ENCODE results near the gene ALS2CL.
"Not testable (repeated sequence)": the region's sequence is repeated elsewhere in the genome, so short reads cannot be mapped to it uniquely, and the experiment has no call there.

The ALS2CL gene, protein sequence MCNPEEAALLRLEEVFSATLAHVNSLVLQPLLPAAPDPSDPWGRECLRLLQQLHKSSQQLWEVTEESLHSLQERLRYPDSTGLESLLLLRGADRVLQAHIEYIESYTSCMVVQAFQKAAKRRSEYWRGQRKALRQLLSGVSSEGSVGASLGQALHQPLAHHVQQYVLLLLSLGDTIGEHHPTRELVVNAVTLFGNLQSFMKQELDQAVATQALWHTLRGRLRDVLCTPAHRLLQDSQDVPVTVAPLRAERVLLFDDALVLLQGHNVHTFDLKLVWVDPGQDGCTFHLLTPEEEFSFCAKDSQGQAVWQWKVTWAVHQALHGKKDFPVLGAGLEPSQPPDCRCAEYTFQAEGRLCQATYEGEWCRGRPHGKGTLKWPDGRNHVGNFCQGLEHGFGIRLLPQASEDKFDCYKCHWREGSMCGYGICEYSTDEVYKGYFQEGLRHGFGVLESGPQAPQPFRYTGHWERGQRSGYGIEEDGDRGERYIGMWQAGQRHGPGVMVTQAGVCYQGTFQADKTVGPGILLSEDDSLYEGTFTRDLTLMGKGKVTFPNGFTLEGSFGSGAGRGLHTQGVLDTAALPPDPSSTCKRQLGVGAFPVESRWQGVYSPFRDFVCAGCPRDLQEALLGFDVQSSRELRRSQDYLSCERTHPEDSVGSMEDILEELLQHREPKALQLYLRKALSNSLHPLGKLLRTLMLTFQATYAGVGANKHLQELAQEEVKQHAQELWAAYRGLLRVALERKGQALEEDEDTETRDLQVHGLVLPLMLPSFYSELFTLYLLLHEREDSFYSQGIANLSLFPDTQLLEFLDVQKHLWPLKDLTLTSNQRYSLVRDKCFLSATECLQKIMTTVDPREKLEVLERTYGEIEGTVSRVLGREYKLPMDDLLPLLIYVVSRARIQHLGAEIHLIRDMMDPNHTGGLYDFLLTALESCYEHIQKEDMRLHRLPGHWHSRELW

DNA sequence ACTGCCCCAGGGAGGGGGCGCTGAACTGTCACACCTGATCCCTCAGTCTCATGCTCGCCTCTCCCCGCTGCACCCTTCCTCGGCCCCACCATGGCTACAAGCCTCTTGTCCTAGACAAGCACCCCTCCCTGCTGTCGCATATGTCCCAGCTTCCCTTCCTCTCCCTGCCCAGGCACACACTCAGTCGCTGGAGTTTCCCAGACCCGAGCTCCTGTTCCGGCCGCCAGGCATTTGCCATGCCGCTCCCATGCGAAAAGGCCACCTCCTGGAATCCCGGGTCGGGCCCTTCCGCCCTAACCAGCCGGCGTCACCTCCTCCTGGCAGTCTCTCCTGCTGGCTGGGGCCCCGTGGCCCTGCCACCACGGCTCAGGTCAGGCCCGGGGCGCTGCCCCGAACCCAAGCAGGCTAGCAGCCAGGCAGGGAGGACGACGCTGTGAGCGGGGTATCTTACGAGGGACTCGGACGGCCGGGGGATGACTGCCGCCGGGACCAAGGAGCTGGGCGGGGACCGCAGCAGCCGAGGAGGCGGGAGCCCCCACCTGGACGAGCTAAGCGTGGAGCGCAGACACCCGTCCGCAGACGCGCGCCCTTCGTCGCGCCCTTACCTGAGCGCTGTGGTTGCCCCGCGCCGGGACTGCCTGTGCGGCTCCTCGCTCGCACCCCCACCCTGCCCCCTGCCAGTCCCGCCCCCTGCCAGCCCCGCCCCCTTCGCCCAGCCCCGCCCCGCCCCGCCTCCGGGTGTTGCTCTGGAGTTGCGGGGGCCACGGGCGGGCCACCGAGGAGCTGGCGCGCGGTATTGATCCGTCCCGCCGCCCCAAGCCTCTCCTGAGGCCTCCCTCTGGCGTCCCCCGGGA lies at the start of gene ALS2CL:
Gene ALS2CL (minus strand): TSS at position 642 of the 854 bp plus-strand sequence. CDS start 4,239 bp downstream, outside the sequence.
- H3K4me3 Mint-ChIP-seq: peak within 1 kb of the TSS; percentile 79
- peaks cover 36% of the 10 kb centered on the region for H3K27me3 Mint-ChIP-seq
- peak; percentile 77 for ATAC-seq
- no peaks in the 10 kb centered on the region for H3K36me3 Mint-ChIP-seq
- H3K9me3 Mint-ChIP-seq: no peaks in the 10 kb centered on the region
- H3K4me1 Mint-ChIP-seq: peaks cover 40% of the 10 kb centered on the region
- H3K27ac Mint-ChIP-seq: peak within 1 kb of the TSS; percentile 64

DNA sequence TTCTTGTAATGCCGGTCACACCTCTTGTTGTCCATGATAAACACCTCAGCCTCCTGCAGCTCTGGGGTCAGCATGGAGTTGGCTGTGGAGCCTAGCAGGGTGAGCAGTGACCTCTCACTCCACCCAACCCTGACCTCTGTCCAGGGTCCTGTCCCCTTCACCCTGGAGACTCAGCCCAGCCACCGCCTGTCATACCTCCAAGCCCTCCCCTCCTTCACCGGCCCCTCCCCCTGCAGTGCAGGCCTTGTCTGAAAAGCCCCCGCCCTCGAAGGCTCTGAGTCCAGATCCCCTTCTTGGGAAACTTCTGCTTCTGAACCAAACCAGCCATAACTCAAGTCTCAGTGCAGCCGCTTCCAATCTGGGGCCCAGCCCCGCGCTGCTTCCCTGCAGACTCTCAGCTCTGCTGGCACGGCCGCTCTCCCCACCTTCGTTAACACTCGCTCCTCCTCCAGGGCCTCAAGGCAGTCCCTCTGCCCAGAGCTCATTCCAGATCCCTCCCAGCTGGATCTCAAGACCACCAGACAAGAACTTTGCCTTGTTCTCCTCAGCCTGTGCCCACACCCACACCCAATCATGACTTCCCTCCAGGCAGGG lies 49.6 kb upstream of the ALS2CL start:
- H3K4me3 Mint-ChIP-seq: no peak overlapping the region
- H3K27me3 Mint-ChIP-seq: peaks cover under 1% of the 10 kb centered on the region
- no peak for ATAC-seq
- H3K4me1 Mint-ChIP-seq: no peaks in the 10 kb centered on the region
- no peak overlapping the region for H3K27ac Mint-ChIP-seq
- peaks cover 3% of the 10 kb centered on the region for H3K9me3 Mint-ChIP-seq
- no peaks in the 10 kb centered on the region for H3K36me3 Mint-ChIP-seq

DNA sequence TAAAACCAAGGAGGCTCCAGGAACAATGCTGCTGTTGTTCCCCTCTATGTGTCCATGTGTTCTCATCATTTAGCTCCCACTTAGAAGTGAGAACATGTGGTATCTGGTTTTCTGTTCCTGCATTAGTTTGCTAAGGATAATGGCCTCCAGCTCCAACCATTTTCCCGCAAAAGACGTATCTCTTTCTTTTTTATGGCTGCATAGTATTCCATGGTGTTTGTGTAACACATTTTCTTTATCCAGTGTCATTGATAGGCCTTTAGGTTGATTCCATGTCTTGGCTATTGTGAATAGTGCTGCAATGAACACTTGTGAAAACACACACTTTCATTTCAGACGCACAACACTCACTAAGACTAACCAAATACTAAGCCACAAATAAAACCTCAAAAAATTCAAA lies 46.1 kb upstream of the ALS2CL start:
- not testable (repeated sequence) for ATAC-seq, H3K4me1 Mint-ChIP-seq, H3K4me3 Mint-ChIP-seq, H3K9me3 Mint-ChIP-seq, H3K36me3 Mint-ChIP-seq, H3K27ac Mint-ChIP-seq
- peaks cover 32% of the 10 kb centered on the region for H3K27me3 Mint-ChIP-seq

DNA sequence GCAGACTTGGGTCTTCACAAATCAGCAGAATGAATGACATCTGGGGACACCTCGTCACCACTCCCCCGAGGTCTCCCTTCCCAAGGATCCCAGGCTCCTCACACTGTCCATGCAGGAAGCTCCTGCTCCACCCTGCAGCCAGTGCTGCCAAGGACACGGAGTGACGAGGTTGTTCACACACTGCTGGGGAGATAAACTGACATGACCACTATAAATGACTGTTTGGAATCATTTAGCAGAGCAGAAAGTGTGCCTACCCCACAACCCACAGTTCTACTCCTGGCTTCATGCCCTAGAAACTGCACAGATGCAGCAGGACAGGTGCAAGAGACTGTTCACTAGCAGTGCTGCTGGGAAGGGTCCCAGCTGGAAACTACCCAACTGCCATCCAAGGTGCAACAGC lies 43.9 kb upstream of the ALS2CL start:
- H3K27me3 Mint-ChIP-seq: peaks cover 49% of the 10 kb centered on the region
- ATAC-seq: no peak
- H3K4me3 Mint-ChIP-seq: no peak overlapping the region

DNA sequence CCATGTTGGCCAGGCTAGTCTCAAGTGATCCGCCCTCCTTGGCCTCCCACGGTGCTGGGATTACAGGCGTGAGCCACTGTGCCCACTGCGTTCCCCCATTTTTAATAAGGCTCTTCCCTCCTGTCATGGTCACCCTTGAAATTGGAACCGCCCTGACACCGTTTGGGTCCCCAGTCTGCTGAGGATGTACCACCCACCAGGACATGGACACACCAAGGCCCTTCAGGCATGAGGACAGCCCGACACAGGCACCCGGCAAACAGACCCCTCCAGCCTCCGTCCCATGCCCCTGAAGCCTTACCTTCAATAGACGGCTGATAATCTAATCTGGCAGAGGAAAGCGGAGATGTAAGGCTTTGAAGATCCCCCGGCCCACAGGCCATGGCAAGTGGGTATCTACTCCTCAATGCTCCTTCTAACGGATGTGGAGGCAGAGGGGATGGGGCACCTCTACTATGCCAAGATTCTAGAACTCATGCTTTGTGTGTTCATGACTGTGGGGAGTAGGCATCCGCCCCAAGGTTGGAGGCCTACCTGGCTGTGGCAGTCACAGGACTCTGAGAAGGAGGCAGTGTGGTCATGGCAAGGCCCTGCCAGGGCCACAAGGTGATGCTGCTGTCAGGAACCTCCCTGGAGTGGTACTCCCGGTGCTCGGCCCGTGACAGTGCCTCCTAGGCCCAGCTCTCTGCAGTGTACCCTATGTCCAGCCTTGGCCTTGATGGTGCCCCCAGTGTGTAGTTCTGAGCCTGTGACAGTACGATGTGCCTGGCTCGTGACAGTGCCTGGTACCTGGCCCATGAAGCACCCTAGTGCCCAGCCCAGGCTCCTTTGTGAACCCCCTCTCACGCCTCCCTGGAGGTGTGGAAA lies 42.8 kb upstream of the ALS2CL start:
- Mint-ChIP-seq H3K4me3 (no peak overlapping the region), H3K27ac (no peak overlapping the region), H3K36me3 (no peaks in the 10 kb centered on the region), H3K9me3 (peaks cover 3% of the 10 kb centered on the region), H3K4me1 (no peaks in the 10 kb centered on the region), H3K27me3 (peaks cover 49% of the 10 kb centered on the region)
- ATAC-seq: no peak

More for the DNA sequence above, 43.9 kb upstream of the ALS2CL start:
- H3K9me3 Mint-ChIP-seq: peaks cover 3% of the 10 kb centered on the region
- H3K36me3 Mint-ChIP-seq: no peaks in the 10 kb centered on the region
- H3K4me1 Mint-ChIP-seq: no peaks in the 10 kb centered on the region
- no peak overlapping the region for H3K27ac Mint-ChIP-seq

DNA sequence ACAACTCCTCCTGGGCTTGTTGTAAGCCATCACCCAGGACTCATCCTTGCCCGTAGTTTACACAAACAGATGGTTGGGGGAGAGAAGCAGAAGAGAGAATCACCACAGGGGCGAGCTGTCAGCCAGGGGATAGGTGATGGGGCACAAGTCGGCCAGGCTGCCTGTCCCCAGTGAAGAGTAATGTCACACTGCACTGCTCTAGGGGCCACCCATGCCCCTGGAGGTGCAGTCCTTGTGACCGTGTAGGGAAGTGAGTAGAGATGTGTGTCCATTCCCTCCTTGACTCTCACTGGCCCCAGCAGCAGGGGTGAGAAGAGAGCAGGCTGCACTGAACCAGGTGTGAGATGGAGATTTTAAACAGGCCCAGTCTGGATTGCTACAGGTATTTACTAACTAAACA lies 41.3 kb upstream of the ALS2CL start:
- Mint-ChIP-seq H3K4me3 (no peak overlapping the region), H3K9me3 (peaks cover 3% of the 10 kb centered on the region), H3K36me3 (no peaks in the 10 kb centered on the region), H3K27ac (no peak overlapping the region), H3K4me1 (no peaks in the 10 kb centered on the region), H3K27me3 (peaks cover 49% of the 10 kb centered on the region)
- ATAC-seq: no peak

DNA sequence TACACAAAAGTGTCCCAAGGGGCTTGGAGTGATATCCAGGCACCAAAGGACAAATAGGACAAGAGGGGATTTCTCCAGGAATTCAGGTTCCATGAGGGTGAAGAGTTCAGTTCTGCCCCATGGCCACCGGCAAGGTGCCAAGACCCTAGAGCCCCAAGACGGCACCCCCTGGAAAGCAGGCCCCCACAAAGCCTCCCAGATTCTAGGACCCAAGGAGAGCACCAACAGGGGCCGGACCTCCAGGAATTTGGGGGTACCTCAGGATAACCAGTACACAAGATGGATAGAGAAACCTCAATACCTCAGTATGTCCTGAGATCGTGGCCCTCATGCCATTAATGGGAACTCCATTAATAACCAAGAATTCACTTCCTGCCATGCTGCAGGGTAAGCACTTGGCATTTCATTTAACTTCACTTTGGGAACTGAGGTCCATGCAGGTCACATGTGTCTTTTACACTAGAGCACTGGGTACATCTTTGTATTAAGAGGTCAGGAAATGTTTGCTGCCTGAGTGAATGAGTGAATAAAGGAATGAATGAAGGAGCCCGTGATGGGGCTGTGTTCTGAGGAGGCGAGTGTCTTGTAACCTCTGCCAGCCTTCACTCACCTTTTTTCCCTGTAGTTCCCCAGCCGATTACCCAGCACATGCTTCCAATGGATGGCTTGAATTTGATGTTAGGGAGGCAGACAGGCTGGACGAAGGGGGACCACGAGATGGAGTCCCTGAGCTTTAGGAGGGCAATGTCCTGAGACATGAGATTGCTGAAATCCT lies 39.7 kb upstream of the ALS2CL start:
- Mint-ChIP-seq H3K27ac (no peak overlapping the region), H3K27me3 (peaks cover 58% of the 10 kb centered on the region), H3K4me1 (no peaks in the 10 kb centered on the region), H3K9me3 (no peaks in the 10 kb centered on the region), H3K36me3 (no peaks in the 10 kb centered on the region), H3K4me3 (no peak overlapping the region)
- ATAC-seq: no peak

DNA sequence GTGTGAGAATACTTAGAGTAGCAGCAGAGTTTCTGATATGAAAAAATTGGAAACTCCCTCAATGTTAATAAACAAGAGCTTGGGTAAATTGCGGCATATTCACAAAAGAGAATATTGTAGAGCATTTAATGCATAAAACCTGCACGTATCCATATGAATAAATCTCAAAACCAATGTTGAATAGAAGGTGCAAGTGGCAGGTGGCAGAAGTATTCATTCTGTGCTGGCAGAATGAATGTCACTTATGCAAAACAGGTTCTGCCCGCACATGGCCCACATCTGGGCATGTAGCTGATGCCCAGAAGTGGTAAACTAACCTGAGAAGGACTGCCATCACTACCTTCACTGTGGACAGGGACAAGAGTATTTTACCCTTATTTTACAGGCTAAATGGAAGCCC lies 38.3 kb upstream of the ALS2CL start:
- Mint-ChIP-seq H3K27ac (no peak overlapping the region), H3K4me1 (no peaks in the 10 kb centered on the region), H3K9me3 (no peaks in the 10 kb centered on the region), H3K36me3 (no peaks in the 10 kb centered on the region), H3K4me3 (no peak overlapping the region), H3K27me3 (peaks cover 51% of the 10 kb centered on the region)
- ATAC-seq: no peak

DNA sequence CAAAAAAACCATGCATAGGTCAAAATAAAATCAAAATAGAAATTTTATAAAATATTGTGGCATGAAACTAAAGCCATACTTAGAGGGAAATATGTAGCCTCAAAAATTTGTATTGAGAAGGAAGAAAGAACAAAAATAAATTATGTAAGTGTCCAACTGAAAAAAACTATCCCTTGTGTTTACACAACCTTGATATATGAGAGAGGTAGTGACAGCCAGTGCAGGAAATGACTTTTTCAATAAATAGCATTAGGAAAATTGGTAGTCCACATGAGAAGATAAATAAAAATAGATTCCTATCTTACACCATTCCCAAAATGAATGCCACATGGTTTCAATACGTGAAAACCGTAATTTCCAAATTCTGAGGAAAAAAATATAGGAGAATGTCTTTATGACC lies 37.3 kb upstream of the ALS2CL start:
- H3K9me3 Mint-ChIP-seq: no peaks in the 10 kb centered on the region
- H3K27ac Mint-ChIP-seq: no peak overlapping the region
- no peaks in the 10 kb centered on the region for H3K36me3 Mint-ChIP-seq
- H3K4me1 Mint-ChIP-seq: no peaks in the 10 kb centered on the region
- H3K4me3 Mint-ChIP-seq: no peak overlapping the region
- H3K27me3 Mint-ChIP-seq: peaks cover 51% of the 10 kb centered on the region
- ATAC-seq: no peak

DNA sequence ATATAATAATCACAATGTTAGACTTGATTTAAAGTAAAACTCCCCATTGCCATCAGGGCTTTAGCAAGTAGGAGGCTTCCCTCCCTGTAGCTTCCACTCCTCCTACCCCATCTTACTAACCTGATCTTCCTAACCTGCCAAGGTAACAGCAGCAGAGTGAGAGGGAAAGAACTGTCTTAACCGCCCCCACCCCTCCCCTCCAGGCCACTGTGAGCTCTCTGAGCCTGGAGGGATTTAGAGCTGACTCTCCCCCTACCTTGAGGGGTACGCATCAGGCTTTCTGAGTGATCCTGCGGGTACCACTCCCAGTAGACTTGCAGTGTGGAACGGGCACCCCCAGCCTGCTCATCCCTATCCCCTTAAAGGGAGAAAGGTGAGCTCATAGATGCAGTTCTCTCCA lies 35.6 kb upstream of the ALS2CL start:
- no peak overlapping the region for H3K27ac Mint-ChIP-seq
- no peak for ATAC-seq
- no peaks in the 10 kb centered on the region for H3K9me3 Mint-ChIP-seq
- no peaks in the 10 kb centered on the region for H3K4me1 Mint-ChIP-seq
- H3K27me3 Mint-ChIP-seq: peaks cover 55% of the 10 kb centered on the region
- no peaks in the 10 kb centered on the region for H3K36me3 Mint-ChIP-seq
- no peak overlapping the region for H3K4me3 Mint-ChIP-seq

DNA sequence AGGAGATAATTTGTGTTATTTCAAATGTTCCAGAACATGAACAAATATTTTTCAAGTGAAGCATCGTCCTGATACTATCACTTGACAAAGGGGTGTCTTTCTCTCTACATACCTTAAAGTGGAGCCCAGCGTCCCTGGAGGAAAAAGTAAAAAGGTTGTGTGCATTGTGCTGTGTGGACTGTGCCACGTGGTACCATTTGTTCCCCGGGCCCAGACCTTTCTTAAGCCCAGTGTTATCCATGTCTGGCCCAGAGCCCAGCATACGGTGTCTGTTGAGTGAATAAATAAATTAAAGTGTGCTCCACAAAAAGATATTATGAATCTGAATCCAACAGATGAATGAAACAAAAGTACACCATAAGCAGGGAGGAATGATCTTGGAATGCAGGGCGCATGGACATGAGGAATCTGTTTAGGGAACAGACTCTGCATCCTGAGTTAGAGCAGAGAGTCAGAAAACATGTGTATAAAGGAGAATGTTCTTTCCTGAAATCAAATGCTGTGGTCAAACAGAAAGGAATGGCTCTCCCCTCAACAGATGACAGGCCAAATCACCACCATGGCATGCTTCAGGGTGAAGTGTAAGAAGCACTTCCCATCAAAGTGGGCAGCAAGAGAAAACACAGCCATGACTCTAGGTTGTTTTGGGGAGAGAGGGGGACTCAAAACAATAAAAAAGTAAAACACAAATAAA lies 32.3 kb upstream of the ALS2CL start:
- peaks cover 4% of the 10 kb centered on the region for H3K9me3 Mint-ChIP-seq
- H3K36me3 Mint-ChIP-seq: no peaks in the 10 kb centered on the region
- peaks cover 54% of the 10 kb centered on the region for H3K27me3 Mint-ChIP-seq
- no peak for ATAC-seq
- H3K27ac Mint-ChIP-seq: no peak overlapping the region
- no peaks in the 10 kb centered on the region for H3K4me1 Mint-ChIP-seq
- H3K4me3 Mint-ChIP-seq: no peak overlapping the region

DNA sequence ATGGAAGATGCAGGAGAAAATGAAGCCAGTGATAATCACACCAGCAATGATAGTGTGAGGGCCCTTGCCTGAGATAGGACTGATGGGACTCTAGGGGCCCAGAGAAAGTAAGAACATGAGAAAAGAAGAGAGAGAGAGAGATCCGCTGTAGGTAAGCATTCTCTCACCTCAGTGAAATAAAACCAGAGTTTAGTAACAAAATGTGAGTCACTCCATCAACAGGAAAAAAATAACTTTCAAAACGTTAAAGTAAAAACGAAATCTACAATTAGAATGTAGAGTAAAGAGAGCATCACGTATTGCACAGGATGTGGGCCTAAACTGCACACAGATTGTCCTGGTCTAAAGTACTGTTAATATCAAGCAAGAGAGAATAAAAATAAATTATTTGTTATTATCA lies 30.9 kb upstream of the ALS2CL start:
- no peak overlapping the region for H3K27ac Mint-ChIP-seq
- H3K4me3 Mint-ChIP-seq: no peak overlapping the region
- no peaks in the 10 kb centered on the region for H3K4me1 Mint-ChIP-seq

DNA sequence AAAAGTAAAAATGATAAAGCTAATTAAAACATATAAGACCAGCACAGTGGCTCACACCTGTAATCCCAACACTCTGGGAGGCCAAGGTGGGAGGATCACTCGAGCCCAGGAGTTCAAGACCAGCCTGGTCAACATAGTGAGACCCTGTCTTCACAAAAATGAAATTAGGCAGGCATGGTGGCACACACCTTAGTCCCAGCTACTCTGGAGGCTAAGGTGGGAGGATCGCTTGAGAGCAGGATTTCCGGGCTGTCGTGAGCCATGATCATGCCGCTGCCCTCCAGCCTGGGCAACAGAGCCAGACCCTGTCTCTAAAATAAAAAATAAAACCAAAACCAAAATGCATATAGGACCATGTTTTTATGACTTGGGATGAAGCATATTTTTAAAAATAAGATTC lies 29.0 kb upstream of the ALS2CL start:
- Mint-ChIP-seq H3K27me3 (peaks cover 71% of the 10 kb centered on the region), H3K4me1 (no peaks in the 10 kb centered on the region), H3K9me3 (peaks cover 4% of the 10 kb centered on the region), H3K27ac (no peak overlapping the region), H3K36me3 (no peaks in the 10 kb centered on the region), H3K4me3 (no peak overlapping the region)
- no peak for ATAC-seq

More for the DNA sequence above, 30.9 kb upstream of the ALS2CL start:
- H3K36me3 Mint-ChIP-seq: no peaks in the 10 kb centered on the region
- H3K27me3 Mint-ChIP-seq: peaks cover 60% of the 10 kb centered on the region
- peaks cover 4% of the 10 kb centered on the region for H3K9me3 Mint-ChIP-seq
- ATAC-seq: no peak
